Thyroid gland (tissue), 4 donors: Measurements from ENCODE around the gene SDCCAG8.

ENCODE experiments used
- POLR2A ChIP-seq, 2 donors: fragments of 450-650 bp; IDR thresholded peaks; one replicate each; pipeline ENCODE4 v1.6.1; 2017; ENCODE audit warnings: antibody characterized with exemption in 2 of 2, mild to moderate bottlenecking in 2 of 2, moderate library complexity in 1 of 2
- TF ChIP-seq, protein P1 (sequence below), 6 experiments: fragments of 200-600 bp in 3 of 6; fragments of 450-650 bp in 3 of 6; sonication (generic) in 3 of 6; IDR thresholded peaks; one replicate each; pipeline ENCODE4 v1.5.1; 2016 to 2019; ENCODE audit warnings: antibody characterized with exemption in 6 of 6, mild to moderate bottlenecking in 2 of 6, inconsistent platforms in 1 of 6, moderate library complexity in 1 of 6

DNA sequence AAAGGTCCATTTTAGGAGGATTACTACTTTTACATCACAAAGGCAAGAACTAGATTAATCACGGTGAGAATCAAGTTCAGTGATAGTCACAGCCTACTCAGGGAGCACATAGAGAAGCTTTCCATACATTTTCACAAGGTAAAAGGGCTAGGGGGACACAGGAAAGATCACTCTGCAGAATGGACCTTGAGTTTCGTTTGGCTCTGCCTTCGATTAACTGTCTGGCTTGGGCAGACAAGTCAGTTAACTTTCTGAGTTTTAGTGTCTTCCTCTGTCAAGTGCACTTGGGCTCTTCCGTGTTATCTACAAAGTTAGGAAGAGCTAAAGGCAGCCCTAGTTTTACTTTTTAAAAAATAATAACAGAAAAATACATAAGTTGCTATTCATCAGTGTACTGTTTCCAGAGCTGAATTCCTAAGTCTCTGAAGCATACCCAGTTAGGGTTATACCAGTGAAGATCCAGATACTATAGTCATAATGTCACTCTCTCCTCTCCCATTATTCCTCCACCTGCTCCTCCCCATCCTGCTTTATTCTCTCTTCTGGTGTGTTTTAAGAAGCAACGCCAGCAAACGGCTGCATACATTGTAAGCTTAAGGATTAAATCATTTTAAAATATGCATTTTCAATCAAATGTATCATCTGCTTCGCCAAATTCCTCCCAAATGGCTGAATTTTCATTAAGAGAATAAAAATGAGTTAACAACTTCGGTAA is 2.5 kb upstream of the SDCCAG8 start:
- TF ChIP-seq, protein P1, sequence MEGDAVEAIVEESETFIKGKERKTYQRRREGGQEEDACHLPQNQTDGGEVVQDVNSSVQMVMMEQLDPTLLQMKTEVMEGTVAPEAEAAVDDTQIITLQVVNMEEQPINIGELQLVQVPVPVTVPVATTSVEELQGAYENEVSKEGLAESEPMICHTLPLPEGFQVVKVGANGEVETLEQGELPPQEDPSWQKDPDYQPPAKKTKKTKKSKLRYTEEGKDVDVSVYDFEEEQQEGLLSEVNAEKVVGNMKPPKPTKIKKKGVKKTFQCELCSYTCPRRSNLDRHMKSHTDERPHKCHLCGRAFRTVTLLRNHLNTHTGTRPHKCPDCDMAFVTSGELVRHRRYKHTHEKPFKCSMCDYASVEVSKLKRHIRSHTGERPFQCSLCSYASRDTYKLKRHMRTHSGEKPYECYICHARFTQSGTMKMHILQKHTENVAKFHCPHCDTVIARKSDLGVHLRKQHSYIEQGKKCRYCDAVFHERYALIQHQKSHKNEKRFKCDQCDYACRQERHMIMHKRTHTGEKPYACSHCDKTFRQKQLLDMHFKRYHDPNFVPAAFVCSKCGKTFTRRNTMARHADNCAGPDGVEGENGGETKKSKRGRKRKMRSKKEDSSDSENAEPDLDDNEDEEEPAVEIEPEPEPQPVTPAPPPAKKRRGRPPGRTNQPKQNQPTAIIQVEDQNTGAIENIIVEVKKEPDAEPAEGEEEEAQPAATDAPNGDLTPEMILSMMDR (IDR thresholded peaks at IDR 0.05), result no peak
- TF ChIP-seq POLR2A (IDR thresholded peaks at IDR 0.05), result no peak
